GM20431 (cell line): ENCODE data around the gene LZIC.
"Not testable (repeated sequence)": the region's sequence is repeated elsewhere in the genome, so short reads cannot be mapped to it uniquely, and the experiment has no call there.

Source experiments
- in situ Hi-C: fragments of 300-500 bp; cut with MseI, MboI; formaldehyde crosslinking; loops from one replicate; pipeline ENCODE4 v1.15.0; 2020; ENCODE audit warnings: low sequenced_read_pairs; ENCODE audit not compliant: unreplicated experiment

The LZIC gene

GRCh38 chr1:9942939-9943788, at the start of gene LZIC, which contains the start of gene NMNAT1:
LZIC (minus strand) TSS chr1:9943391; CDS start chr1:9936619, 6,772 bp downstream.
NMNAT1 (plus strand) TSS chr1:9943475; CDS start chr1:9972074, 28,599 bp downstream.
- in situ Hi-C loops: loop anchor here (10.0 kb wide), 1 partner anchor 92 kb away; the partner anchor contains the start of gene UBE4B

GRCh38 chr1:9992910-9993309, 49.7 kb upstream of the LZIC start:
- in situ Hi-C loops: no loop called here

GRCh38 chr1:9990944-9991343, 47.8 kb upstream of the LZIC start:
- in situ Hi-C loops: no loop called here

GRCh38 chr1:9989773-9990172, 46.6 kb upstream of the LZIC start:
- in situ Hi-C loops: no loop called here

- in situ Hi-C loops: no loop called here
Measured at GRCh38 chr1:9985001-9985400, 41.8 kb upstream of the LZIC start.

- in situ Hi-C loops: no loop called here
Measured at GRCh38 chr1:9984253-9984652, 41.1 kb upstream of the LZIC start.

- in situ Hi-C loops: no loop called here
Measured at GRCh38 chr1:9960706-9961562, 17.7 kb upstream of the LZIC start.

- in situ Hi-C loops: no loop called here
Measured at GRCh38 chr1:9960011-9960410, 16.8 kb upstream of the LZIC start.

- in situ Hi-C loops: no loop called here
Measured at GRCh38 chr1:9957726-9958125, 14.5 kb upstream of the LZIC start.

- in situ Hi-C loops: loop anchor here (10.0 kb wide), 1 partner anchor 88 kb away; the partner anchor contains the start of gene UBE4B
Measured at GRCh38 chr1:9946315-9946714, 3.1 kb upstream of the LZIC start.

GRCh38 chr1:9942399-9942938, 722 bp downstream of the LZIC start:
- in situ Hi-C loops: loop anchor here (10.0 kb wide), 1 partner anchor 92 kb away; the partner anchor contains the start of gene UBE4B

GRCh38 chr1:9929431-9930385, 13.5 kb downstream of the LZIC start:
- in situ Hi-C loops: no loop called here

GRCh38 chr1:9927259-9927658, 15.9 kb downstream of the LZIC start:
- in situ Hi-C loops: no loop called here

- in situ Hi-C loops: no loop called here
Measured at GRCh38 chr1:9922342-9922741, 20.8 kb downstream of the LZIC start.

- in situ Hi-C loops: no loop called here
Measured at GRCh38 chr1:9920606-9921005, 22.6 kb downstream of the LZIC start.

GRCh38 chr1:9917901-9918300, 25.3 kb downstream of the LZIC start:
- in situ Hi-C loops: no loop called here

- in situ Hi-C loops: not testable (repeated sequence)
Measured at GRCh38 chr1:9917495-9917894, 25.7 kb downstream of the LZIC start.

- in situ Hi-C loops: no loop called here
Measured at GRCh38 chr1:9916452-9916851, 26.7 kb downstream of the LZIC start.

- in situ Hi-C loops: no loop called here
Measured at GRCh38 chr1:9914610-9914937, 28.6 kb downstream of the LZIC start.
